ENCODE results near the gene DFFB. TPM values are rescaled to one million over a fixed set of nuclear protein-coding genes. Genes with fewer than 3 reads are reported as not detected.

Gene DFFB
- total and polyA plus RNA-seq, 2 donors (not counting 1 experiment from before 2014, with no cell fraction given) = 6.4 to 7.6 TPM

- Histone ChIP-seq H2AFZ (ENCODE audit: low read length) (no peak overlapping the region), H3K27me3 (ENCODE audit: control insufficient read depth, insufficient read depth, low read length) (no peaks in the 10 kb centered on the region), H3K79me2 (ENCODE audit: control insufficient read depth, insufficient read depth, low read length) (no peaks in the 10 kb centered on the region), H3K4me2 (ENCODE audit: extremely low read depth, insufficient read depth, low read length) (no peak overlapping the region), H3K27ac (ENCODE audit: insufficient read depth, low read length) (no peak overlapping the region), H3K9me3 (ENCODE audit: control insufficient read depth, insufficient read depth, low read depth, low read length) (no peaks in the 10 kb centered on the region), H4K20me1 (ENCODE audit: control insufficient read depth, extremely low read depth, insufficient read depth, low read length) (no peaks in the 10 kb centered on the region), H3K9ac (ENCODE audit: insufficient read depth, low read length) (no peak overlapping the region), H3K4me1 (ENCODE audit: control insufficient read depth, extremely low read depth, insufficient read depth, low read length) (no peaks in the 10 kb centered on the region), H3K4me3 (replicated peaks in 1 of 4; ENCODE audit: control extremely low read depth in 1 of 4, insufficient read depth in 1 of 4, low read depth in 3 of 4, low read length in 4 of 4) (no peak overlapping the region), H3K36me3 (ENCODE audit: control insufficient read depth, insufficient read depth, low read length) (no peaks in the 10 kb centered on the region)
- DNase-seq (ENCODE audit: low read depth in 2 of 2) = no peak
- TF ChIP-seq, protein P1, sequence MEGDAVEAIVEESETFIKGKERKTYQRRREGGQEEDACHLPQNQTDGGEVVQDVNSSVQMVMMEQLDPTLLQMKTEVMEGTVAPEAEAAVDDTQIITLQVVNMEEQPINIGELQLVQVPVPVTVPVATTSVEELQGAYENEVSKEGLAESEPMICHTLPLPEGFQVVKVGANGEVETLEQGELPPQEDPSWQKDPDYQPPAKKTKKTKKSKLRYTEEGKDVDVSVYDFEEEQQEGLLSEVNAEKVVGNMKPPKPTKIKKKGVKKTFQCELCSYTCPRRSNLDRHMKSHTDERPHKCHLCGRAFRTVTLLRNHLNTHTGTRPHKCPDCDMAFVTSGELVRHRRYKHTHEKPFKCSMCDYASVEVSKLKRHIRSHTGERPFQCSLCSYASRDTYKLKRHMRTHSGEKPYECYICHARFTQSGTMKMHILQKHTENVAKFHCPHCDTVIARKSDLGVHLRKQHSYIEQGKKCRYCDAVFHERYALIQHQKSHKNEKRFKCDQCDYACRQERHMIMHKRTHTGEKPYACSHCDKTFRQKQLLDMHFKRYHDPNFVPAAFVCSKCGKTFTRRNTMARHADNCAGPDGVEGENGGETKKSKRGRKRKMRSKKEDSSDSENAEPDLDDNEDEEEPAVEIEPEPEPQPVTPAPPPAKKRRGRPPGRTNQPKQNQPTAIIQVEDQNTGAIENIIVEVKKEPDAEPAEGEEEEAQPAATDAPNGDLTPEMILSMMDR (conservative IDR thresholded peaks at IDR 0.05 in 1 of 2, IDR thresholded peaks at IDR 0.05 in 1 of 2; ENCODE audit: low read depth in 1 of 2, low read length in 2 of 2) = no peak
- no peak for TF ChIP-seq EZH2 (IDR thresholded peaks at IDR 0.05; ENCODE audit: low read length, missing control alignments)
Observed at GRCh38 chr1:3922201-3922725, 65.0 kb downstream of the DFFB start.

- Histone ChIP-seq H3K9me3 (ENCODE audit: control insufficient read depth, insufficient read depth, low read depth, low read length) (no peaks in the 10 kb centered on the region), H3K4me2 (ENCODE audit: extremely low read depth, insufficient read depth, low read length) (no peak overlapping the region), H3K4me3 (replicated peaks in 1 of 4; ENCODE audit: control extremely low read depth in 1 of 4, insufficient read depth in 1 of 4, low read depth in 3 of 4, low read length in 4 of 4) (no peak overlapping the region), H3K79me2 (ENCODE audit: control insufficient read depth, insufficient read depth, low read length) (no peaks in the 10 kb centered on the region), H3K27ac (ENCODE audit: insufficient read depth, low read length) (no peak overlapping the region), H3K36me3 (ENCODE audit: control insufficient read depth, insufficient read depth, low read length) (no peaks in the 10 kb centered on the region), H4K20me1 (ENCODE audit: control insufficient read depth, extremely low read depth, insufficient read depth, low read length) (no peaks in the 10 kb centered on the region), H3K9ac (ENCODE audit: insufficient read depth, low read length) (no peak overlapping the region), H3K4me1 (ENCODE audit: control insufficient read depth, extremely low read depth, insufficient read depth, low read length) (no peaks in the 10 kb centered on the region), H2AFZ (ENCODE audit: low read length) (no peak overlapping the region), H3K27me3 (ENCODE audit: control insufficient read depth, insufficient read depth, low read length) (no peaks in the 10 kb centered on the region)
- TF ChIP-seq, protein P1 (conservative IDR thresholded peaks at IDR 0.05 in 1 of 2, IDR thresholded peaks at IDR 0.05 in 1 of 2; ENCODE audit: low read depth in 1 of 2, low read length in 2 of 2) = no peak
- TF ChIP-seq EZH2 (IDR thresholded peaks at IDR 0.05; ENCODE audit: low read length, missing control alignments) = no peak
- DNase-seq (ENCODE audit: low read depth in 2 of 2) = no peak
Observed at GRCh38 chr1:3922851-3923250, 65.6 kb downstream of the DFFB start.

GRCh38 chr1:3923378-3924185 is 66.3 kb downstream of the DFFB start:
- no peak for TF ChIP-seq EZH2 (IDR thresholded peaks at IDR 0.05; ENCODE audit: low read length, missing control alignments)
- TF ChIP-seq, protein P1 (conservative IDR thresholded peaks at IDR 0.05 in 1 of 2, IDR thresholded peaks at IDR 0.05 in 1 of 2; ENCODE audit: low read depth in 1 of 2, low read length in 2 of 2) = no peak

More at GRCh38 chr1:3923378-3924185, 66.3 kb downstream of the DFFB start:
- Histone ChIP-seq H3K9ac (ENCODE audit: insufficient read depth, low read length) (no peak overlapping the region), H3K79me2 (ENCODE audit: control insufficient read depth, insufficient read depth, low read length) (no peaks in the 10 kb centered on the region), H2AFZ (ENCODE audit: low read length) (no peak overlapping the region), H3K36me3 (ENCODE audit: control insufficient read depth, insufficient read depth, low read length) (no peaks in the 10 kb centered on the region), H3K27ac (ENCODE audit: insufficient read depth, low read length) (no peak overlapping the region), H4K20me1 (ENCODE audit: control insufficient read depth, extremely low read depth, insufficient read depth, low read length) (no peaks in the 10 kb centered on the region), H3K4me3 (replicated peaks in 1 of 4; ENCODE audit: control extremely low read depth in 1 of 4, insufficient read depth in 1 of 4, low read depth in 3 of 4, low read length in 4 of 4) (no peak overlapping the region), H3K4me2 (ENCODE audit: extremely low read depth, insufficient read depth, low read length) (no peak overlapping the region), H3K4me1 (ENCODE audit: control insufficient read depth, extremely low read depth, insufficient read depth, low read length) (no peaks in the 10 kb centered on the region), H3K27me3 (ENCODE audit: control insufficient read depth, insufficient read depth, low read length) (no peaks in the 10 kb centered on the region), H3K9me3 (ENCODE audit: control insufficient read depth, insufficient read depth, low read depth, low read length) (no peaks in the 10 kb centered on the region)
- DNase-seq (ENCODE audit: low read depth in 2 of 2) = no peak

Measured in fibroblast of lung (primary cell).